GM18505 (cell line): ENCODE measurements around the gene CFAP53.

Experiments used
- ATAC-seq: cut with Tn5 transposase; IDR thresholded peaks from one replicate; pipeline ENCODE4 v1.9.1; 2021; ENCODE audit not compliant: unreplicated experiment
- POLR2A ChIP-seq: IDR thresholded peaks from 4 replicates; pipeline ENCODE4 v1.6.1; 2011; ENCODE audit warnings: borderline replicate concordance; ENCODE audit not compliant: insufficient read depth, insufficient read length; ENCODE audit errors: extremely low read depth

The CFAP53 gene

GRCh38 chr18:50284255-50284885 is 18.1 kb upstream of the CFAP53 start:
- no peak for TF ChIP-seq POLR2A
- no peak for ATAC-seq

GRCh38 chr18:50283469-50284209 is 17.3 kb upstream of the CFAP53 start:
- TF ChIP-seq POLR2A: no peak
- ATAC-seq: no peak

DNA sequence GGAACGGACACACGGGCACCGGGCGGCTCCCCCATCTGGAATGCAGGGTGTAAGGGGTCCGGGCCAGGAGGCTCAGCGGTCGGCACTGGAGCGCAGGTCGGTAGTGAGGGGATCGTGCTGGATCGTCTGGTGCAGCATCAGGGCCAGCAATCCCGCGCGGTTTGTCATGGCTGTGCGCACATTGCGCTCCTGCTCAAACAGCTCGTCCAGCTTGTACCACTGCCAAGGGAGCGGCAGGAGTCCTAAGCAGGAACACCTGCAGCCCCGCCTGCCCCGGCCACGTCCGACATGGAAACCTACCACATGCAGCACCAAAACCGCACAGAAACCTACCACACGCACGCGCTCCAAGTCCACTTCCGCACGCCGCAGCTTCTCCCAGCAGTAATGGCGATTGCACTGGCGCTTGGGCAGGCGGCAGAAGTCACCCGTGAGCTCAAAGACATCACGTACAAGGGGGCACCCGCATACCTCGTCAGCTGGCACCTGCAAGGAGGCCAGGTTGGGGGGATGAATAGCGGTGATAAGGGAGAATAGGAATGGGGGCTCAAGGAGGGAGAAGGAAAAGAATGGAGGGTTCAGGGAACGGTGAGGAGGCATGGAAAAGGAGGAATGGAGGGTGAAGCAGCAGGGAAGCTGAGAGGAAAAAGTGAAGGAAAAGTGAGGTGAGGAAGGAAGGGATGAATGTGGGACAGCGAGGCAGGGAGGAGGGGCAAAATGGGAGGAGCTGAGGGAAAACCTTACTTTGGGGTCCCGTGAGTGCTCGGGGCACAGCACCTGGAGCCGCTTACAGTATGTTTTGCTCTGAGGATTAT is 16.4 kb upstream of the CFAP53 start:
- ATAC-seq: no peak
- no peak for TF ChIP-seq POLR2A

DNA sequence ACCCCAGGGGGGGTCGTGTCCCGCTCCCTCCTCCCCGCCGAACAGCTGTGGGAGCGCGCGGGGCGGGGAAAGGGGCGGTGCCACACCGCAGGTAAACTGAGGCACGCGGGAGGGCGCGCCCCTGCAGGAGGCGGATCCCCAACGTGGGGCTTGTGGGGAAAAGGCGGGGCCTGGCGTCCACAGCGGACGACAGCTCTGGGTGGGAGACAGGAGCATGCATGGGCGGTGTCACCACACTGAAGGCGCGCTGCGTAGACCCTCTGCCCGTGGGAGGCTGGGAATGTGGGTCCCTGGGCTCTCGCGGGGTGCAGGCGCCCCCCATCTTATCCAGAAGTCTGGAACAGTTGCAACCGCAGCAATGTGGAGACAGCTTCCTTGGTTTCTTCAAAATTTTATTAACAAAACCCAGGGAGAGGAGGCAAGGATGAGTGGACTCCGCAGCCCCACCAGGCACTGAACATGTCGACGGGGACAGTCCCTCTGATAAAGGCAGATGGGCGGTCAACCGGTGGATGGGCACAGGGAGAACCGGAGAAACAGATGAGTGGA is 15.8 kb upstream of the CFAP53 start:
- ATAC-seq: no peak
- no peak for TF ChIP-seq POLR2A

GRCh38 chr18:50281295-50281971 is 15.1 kb upstream of the CFAP53 start, which contains the start of gene MBD1:
TSS of gene MBD1 (minus strand) at chr18:50281523. CDS start at chr18:50279992, 1,531 bp downstream.
- ATAC-seq: peak; percentile 88
- TF ChIP-seq POLR2A: peak; percentile 93

- ATAC-seq: no peak
- no peak for TF ChIP-seq POLR2A
Measured at GRCh38 chr18:50280707-50281294, 14.5 kb upstream of the CFAP53 start.

DNA sequence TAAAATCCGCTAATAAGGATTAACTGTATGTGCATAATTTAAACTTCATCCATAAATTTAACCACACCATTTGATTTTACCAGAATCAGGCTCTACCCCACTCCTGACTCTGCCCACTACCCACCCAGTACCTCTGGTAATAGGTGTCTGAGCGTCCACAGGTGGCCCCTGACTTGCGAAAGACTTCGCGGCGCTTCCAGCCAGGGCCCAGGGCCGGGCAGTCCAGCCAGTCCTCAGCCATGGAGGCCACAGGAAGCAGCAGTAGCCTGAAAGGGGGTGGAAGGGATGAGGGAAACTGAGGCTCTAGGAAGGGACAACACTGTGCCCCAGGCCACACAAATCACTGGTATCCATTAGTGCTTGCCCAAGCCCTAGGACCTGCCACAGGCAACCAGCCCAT is 13.5 kb upstream of the CFAP53 start:
- TF ChIP-seq POLR2A: no peak
- no peak for ATAC-seq

DNA sequence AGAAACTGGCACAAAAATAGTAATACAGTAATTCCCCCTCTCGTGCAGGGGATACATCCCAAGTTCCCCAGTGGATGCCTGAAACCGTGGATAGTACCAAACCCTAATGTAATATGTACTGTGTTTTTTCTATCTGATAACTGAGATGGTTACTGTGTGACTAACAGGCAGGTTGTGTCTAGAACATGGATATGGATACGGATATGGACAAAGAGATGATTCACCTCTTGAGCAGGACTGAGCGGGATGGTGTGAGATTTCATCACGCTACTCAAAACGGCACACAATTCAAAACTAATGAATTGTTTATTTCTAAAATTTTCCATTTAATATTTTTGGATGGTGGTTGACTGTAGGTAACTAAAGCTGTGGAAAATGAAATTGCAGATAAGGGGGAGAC is 11.6 kb upstream of the CFAP53 start:
- no peak for TF ChIP-seq POLR2A
- ATAC-seq: no peak

GRCh38 chr18:50276452-50276851 is 10.2 kb upstream of the CFAP53 start:
- no peak for ATAC-seq
- no peak for TF ChIP-seq POLR2A

- no peak for ATAC-seq
- TF ChIP-seq POLR2A: no peak
Measured at GRCh38 chr18:50275503-50276036, 9.3 kb upstream of the CFAP53 start.

- no peak for TF ChIP-seq POLR2A
- ATAC-seq: no peak
Measured at GRCh38 chr18:50274941-50275340, 8.6 kb upstream of the CFAP53 start.

- TF ChIP-seq POLR2A: no peak
- no peak for ATAC-seq
Measured at GRCh38 chr18:50274044-50274442, 7.7 kb upstream of the CFAP53 start.

- TF ChIP-seq POLR2A: no peak
- no peak for ATAC-seq
Measured at GRCh38 chr18:50273203-50274043, 7.1 kb upstream of the CFAP53 start.
